ENCODE data around the gene PITPNC1.

- TF ChIP-seq CTCF (IDR thresholded peaks at IDR 0.05; ENCODE audit: extremely low read depth in 1 of 2, insufficient read depth in 1 of 2, low read depth in 1 of 2, low read length in 2 of 2) = no peak
- TF ChIP-seq EZH2 (IDR thresholded peaks at IDR 0.05; ENCODE audit: borderline replicate concordance, low read depth, low read length, severe bottlenecking) = no peak
- no peak for TF ChIP-seq POLR2AphosphoS5 (IDR thresholded peaks at IDR 0.05; ENCODE audit: insufficient read depth, low read depth, low read length)
- no peak for TF ChIP-seq POLR2A (IDR thresholded peaks at IDR 0.05; ENCODE audit: low read depth, low read length)
- TF ChIP-seq JUN (IDR thresholded peaks at IDR 0.05; ENCODE audit: borderline replicate concordance, insufficient read depth, insufficient read length, low read depth) = no peak
- TF ChIP-seq MAX (IDR thresholded peaks at IDR 0.05; ENCODE audit: insufficient read depth, insufficient read length) = no peak
- no peak for TF ChIP-seq GATA2 (IDR thresholded peaks at IDR 0.05; ENCODE audit: insufficient read depth, insufficient read length, low read depth, low read length)
- TF ChIP-seq MYC (IDR thresholded peaks at IDR 0.05; ENCODE audit: low read depth, low read length) = no peak
Observed at GRCh38 chr17:67718325-67718941, 341.4 kb downstream of the PITPNC1 start.

Measured in endothelial cell of umbilical vein (primary cell).